Hepatocyte (in vitro differentiated cells): Measurements from ENCODE around the gene CDK18.

Source experiments
- CTCF ChIP-seq: fragments of 200-600 bp; sonication (generic); IDR thresholded peaks from 2 replicates; pipeline ENCODE4 v1.5.1; 2016; ENCODE audit warnings: antibody characterized with exemption, mild to moderate bottlenecking; ENCODE audit not compliant: poor library complexity
- EZH2 ChIP-seq: fragments of 200-600 bp; sonication (generic); IDR thresholded peaks from 2 replicates; pipeline ENCODE4 v1.6.1; 2016; ENCODE audit warnings: antibody characterized with exemption, mild to moderate bottlenecking, borderline replicate concordance

GRCh38 chr1:205527931-205528330 lies 23.5 kb downstream of the CDK18 start:
- TF ChIP-seq CTCF, result no peak
- TF ChIP-seq EZH2, result no peak
